ENCODE results near the gene BIN2.

- TF ChIP-seq TRIM28 (IDR thresholded peaks at IDR 0.05) (no peak), RHOXF2B (CRISPR knock-in tag; conservative IDR thresholded peaks at IDR 0.05) (no peak), USF2 (CRISPR knock-in tag; IDR thresholded peaks at IDR 0.05) (no peak), CTCF (IDR thresholded peaks at IDR 0.05 in 2 of 3, conservative IDR thresholded peaks at IDR 0.05 in 1 of 3; ENCODE audit: insufficient read depth in 2 of 3, low read depth in 1 of 3, low read length in 3 of 3) (no peak), PKNOX1 (IDR thresholded peaks at IDR 0.05) (no peak), TARDBP (IDR thresholded peaks at IDR 0.05) (no peak), ZNF780A (CRISPR knock-in tag; IDR thresholded peaks at IDR 0.05) (no peak)
These were observed 35.9 kb upstream of the BIN2 start for GRCh38 chr12:51359851-51360250.

Data from K562 (cell line).